ENCODE results near the gene PRR16.

Gene PRR16

DNA sequence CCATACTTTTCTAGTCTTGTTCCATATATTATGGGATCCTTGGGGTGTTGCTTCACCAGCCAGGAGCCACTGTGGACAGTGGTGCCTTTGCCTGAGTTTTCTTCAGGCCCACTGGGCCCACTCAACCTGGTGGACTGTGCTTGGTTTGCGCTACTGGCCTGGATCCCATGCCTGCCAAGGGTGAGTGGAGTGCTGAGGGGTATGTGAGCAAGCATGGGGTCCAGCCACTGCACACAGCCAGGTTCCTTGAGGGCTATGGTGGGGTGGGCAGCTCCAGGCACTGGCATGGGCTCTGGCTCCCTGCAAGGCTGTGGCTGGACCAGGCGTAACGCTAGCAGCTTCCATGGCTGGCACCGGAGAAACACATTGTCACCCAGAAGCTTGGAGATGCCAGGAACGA, 13.2 kb upstream of the PRR16 start:
- Histone ChIP-seq H3K4me3 (replicated peaks; ENCODE audit: insufficient read depth, low read length) (no peak overlapping the region), H3K27me3 (ENCODE audit: insufficient read depth, poor library complexity, severe bottlenecking) (no peaks in the 10 kb centered on the region), H3K27ac (replicated peaks) (no peak overlapping the region)
- TF ChIP-seq SPI1 (IDR thresholded peaks at IDR 0.05; ENCODE audit: borderline replicate concordance, low read depth) (no peak), POLR2AphosphoS5 (IDR thresholded peaks at IDR 0.05; ENCODE audit: low read depth) (no peak), GABPA (IDR thresholded peaks at IDR 0.05; ENCODE audit: low read depth) (no peak)
- TF ChIP-seq, protein P1, sequence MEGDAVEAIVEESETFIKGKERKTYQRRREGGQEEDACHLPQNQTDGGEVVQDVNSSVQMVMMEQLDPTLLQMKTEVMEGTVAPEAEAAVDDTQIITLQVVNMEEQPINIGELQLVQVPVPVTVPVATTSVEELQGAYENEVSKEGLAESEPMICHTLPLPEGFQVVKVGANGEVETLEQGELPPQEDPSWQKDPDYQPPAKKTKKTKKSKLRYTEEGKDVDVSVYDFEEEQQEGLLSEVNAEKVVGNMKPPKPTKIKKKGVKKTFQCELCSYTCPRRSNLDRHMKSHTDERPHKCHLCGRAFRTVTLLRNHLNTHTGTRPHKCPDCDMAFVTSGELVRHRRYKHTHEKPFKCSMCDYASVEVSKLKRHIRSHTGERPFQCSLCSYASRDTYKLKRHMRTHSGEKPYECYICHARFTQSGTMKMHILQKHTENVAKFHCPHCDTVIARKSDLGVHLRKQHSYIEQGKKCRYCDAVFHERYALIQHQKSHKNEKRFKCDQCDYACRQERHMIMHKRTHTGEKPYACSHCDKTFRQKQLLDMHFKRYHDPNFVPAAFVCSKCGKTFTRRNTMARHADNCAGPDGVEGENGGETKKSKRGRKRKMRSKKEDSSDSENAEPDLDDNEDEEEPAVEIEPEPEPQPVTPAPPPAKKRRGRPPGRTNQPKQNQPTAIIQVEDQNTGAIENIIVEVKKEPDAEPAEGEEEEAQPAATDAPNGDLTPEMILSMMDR (IDR thresholded peaks at IDR 0.05; ENCODE audit: insufficient read depth, low read length) = no peak
- TF ChIP-seq, protein P2, sequence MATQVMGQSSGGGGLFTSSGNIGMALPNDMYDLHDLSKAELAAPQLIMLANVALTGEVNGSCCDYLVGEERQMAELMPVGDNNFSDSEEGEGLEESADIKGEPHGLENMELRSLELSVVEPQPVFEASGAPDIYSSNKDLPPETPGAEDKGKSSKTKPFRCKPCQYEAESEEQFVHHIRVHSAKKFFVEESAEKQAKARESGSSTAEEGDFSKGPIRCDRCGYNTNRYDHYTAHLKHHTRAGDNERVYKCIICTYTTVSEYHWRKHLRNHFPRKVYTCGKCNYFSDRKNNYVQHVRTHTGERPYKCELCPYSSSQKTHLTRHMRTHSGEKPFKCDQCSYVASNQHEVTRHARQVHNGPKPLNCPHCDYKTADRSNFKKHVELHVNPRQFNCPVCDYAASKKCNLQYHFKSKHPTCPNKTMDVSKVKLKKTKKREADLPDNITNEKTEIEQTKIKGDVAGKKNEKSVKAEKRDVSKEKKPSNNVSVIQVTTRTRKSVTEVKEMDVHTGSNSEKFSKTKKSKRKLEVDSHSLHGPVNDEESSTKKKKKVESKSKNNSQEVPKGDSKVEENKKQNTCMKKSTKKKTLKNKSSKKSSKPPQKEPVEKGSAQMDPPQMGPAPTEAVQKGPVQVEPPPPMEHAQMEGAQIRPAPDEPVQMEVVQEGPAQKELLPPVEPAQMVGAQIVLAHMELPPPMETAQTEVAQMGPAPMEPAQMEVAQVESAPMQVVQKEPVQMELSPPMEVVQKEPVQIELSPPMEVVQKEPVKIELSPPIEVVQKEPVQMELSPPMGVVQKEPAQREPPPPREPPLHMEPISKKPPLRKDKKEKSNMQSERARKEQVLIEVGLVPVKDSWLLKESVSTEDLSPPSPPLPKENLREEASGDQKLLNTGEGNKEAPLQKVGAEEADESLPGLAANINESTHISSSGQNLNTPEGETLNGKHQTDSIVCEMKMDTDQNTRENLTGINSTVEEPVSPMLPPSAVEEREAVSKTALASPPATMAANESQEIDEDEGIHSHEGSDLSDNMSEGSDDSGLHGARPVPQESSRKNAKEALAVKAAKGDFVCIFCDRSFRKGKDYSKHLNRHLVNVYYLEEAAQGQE (IDR thresholded peaks at IDR 0.05; ENCODE audit: insufficient replicate concordance, low read depth) = no peak
- DNase-seq (ENCODE audit: low read depth in 1 of 2, low spot score in 1 of 2) = no peak

DNA sequence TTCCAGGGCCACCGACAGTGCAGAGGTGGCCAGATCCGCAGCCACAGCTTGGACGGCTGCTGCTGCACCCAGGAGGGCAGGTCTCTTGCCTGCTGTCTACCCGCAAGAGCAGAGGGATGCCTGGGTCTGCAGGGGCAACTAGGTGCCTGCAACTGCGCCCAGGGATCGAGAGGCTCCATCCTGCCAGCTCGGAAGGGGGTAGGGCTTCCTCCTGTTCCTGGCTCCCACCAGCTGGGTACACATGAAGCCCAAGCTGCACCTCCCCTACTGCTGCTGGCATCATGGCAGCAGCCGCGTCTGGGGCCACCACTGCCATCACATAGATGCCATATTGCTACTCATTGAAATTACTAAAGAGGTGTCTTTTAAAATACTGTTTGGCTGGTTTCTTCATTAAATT, 12.7 kb upstream of the PRR16 start:
- no peak for TF ChIP-seq GABPA (IDR thresholded peaks at IDR 0.05; ENCODE audit: low read depth)
- TF ChIP-seq POLR2AphosphoS5 (IDR thresholded peaks at IDR 0.05; ENCODE audit: low read depth) = no peak
- TF ChIP-seq, protein P2 (IDR thresholded peaks at IDR 0.05; ENCODE audit: insufficient replicate concordance, low read depth) = no peak
- no peak for TF ChIP-seq SPI1 (IDR thresholded peaks at IDR 0.05; ENCODE audit: borderline replicate concordance, low read depth)
- TF ChIP-seq, protein P1 (IDR thresholded peaks at IDR 0.05; ENCODE audit: insufficient read depth, low read length) = no peak
- no peak for DNase-seq (ENCODE audit: low read depth in 1 of 2, low spot score in 1 of 2)
- no peaks in the 10 kb centered on the region for H3K27me3 ChIP-seq (ENCODE audit: insufficient read depth, poor library complexity, severe bottlenecking)
- H3K27ac ChIP-seq (replicated peaks) = no peak overlapping the region
- no peak overlapping the region for H3K4me3 ChIP-seq (replicated peaks; ENCODE audit: insufficient read depth, low read length)

DNA sequence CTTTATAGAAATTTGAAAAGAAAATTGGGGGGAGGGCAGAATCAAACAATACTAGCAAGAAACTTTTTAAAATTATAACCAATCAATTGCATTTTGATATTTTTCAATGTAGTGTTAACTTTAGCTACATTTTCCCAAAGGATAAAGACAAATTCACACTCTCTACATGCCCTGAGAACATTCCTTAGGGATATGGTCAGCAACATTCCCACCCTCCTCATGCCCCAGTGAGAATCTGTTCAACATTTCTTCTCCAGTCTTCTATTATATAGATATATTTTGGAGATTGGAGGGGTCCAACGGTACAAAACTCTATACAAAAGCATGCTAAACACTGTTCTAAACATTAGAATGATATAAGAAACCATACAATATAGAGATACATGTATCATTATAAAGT, 11.6 kb upstream of the PRR16 start:
- H3K27ac ChIP-seq (replicated peaks) = no peak overlapping the region
- TF ChIP-seq, protein P1 (IDR thresholded peaks at IDR 0.05; ENCODE audit: insufficient read depth, low read length) = no peak
- TF ChIP-seq GABPA (IDR thresholded peaks at IDR 0.05; ENCODE audit: low read depth) = no peak
- TF ChIP-seq POLR2AphosphoS5 (IDR thresholded peaks at IDR 0.05; ENCODE audit: low read depth) = no peak
- TF ChIP-seq, protein P2 (IDR thresholded peaks at IDR 0.05; ENCODE audit: insufficient replicate concordance, low read depth) = no peak
- no peak for TF ChIP-seq SPI1 (IDR thresholded peaks at IDR 0.05; ENCODE audit: borderline replicate concordance, low read depth)
- H3K4me3 ChIP-seq (replicated peaks; ENCODE audit: insufficient read depth, low read length) = no peak overlapping the region
- no peaks in the 10 kb centered on the region for H3K27me3 ChIP-seq (ENCODE audit: insufficient read depth, poor library complexity, severe bottlenecking)
- DNase-seq (ENCODE audit: low read depth in 1 of 2, low spot score in 1 of 2) = no peak
